Fibroblast of lung (primary cell): Measurements from ENCODE around the gene TPP2.

Experiments used
- EZH2 ChIP-seq: IDR thresholded peaks from 2 replicates; pipeline ENCODE4 v1.5.1; 2012; ENCODE audit warnings: low read length, control low read depth, mild to moderate bottlenecking; ENCODE audit errors: missing control alignments
- TF ChIP-seq, protein P1 (sequence below), 2 donors: IDR thresholded peaks in 1 of 2; conservative IDR thresholded peaks in 1 of 2; 1 replicate in 1 of 2; 2 replicates in 1 of 2; pipeline ENCODE4 v1.5.1; 2011 to 2012; ENCODE audit warnings: low read length in 2 of 2, control low read depth in 1 of 2, inconsistent platforms in 1 of 2, low read depth in 1 of 2, mild to moderate bottlenecking in 1 of 2

DNA sequence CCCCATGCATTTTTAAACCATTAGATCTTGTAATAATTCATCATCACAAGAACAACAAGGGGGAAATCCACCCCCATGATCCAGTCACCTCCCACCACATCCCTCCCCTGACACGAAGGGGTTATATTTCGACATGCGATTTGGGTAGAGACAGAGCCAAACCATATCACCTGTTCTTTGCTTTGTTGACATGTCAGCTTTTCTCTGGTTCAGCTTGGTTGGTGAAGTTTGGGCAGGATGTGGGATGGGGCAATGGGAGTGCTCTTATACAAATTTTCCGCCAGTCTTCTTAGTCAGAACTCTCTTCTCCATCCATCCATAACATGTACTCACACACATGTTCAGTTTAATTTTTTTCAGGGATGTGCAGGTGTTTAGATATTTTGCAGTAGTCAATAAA is 12.9 kb downstream of the TPP2 start:
- no peak for TF ChIP-seq EZH2
- TF ChIP-seq, protein P1, sequence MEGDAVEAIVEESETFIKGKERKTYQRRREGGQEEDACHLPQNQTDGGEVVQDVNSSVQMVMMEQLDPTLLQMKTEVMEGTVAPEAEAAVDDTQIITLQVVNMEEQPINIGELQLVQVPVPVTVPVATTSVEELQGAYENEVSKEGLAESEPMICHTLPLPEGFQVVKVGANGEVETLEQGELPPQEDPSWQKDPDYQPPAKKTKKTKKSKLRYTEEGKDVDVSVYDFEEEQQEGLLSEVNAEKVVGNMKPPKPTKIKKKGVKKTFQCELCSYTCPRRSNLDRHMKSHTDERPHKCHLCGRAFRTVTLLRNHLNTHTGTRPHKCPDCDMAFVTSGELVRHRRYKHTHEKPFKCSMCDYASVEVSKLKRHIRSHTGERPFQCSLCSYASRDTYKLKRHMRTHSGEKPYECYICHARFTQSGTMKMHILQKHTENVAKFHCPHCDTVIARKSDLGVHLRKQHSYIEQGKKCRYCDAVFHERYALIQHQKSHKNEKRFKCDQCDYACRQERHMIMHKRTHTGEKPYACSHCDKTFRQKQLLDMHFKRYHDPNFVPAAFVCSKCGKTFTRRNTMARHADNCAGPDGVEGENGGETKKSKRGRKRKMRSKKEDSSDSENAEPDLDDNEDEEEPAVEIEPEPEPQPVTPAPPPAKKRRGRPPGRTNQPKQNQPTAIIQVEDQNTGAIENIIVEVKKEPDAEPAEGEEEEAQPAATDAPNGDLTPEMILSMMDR (conservative IDR thresholded peaks at IDR 0.05 in 1 of 2, IDR thresholded peaks at IDR 0.05 in 1 of 2; ENCODE audit: low read depth in 1 of 2, low read length in 2 of 2) = no peak
